ENCODE measurements around the gene FARSB. TPM values are rescaled to one million over a fixed set of nuclear protein-coding genes. Genes with fewer than 3 reads are reported as not detected.

Gene FARSB
- total RNA-seq, 4 donors from 2014 or later: 12.9 to 16.0 (median 13.8) TPM

DNA sequence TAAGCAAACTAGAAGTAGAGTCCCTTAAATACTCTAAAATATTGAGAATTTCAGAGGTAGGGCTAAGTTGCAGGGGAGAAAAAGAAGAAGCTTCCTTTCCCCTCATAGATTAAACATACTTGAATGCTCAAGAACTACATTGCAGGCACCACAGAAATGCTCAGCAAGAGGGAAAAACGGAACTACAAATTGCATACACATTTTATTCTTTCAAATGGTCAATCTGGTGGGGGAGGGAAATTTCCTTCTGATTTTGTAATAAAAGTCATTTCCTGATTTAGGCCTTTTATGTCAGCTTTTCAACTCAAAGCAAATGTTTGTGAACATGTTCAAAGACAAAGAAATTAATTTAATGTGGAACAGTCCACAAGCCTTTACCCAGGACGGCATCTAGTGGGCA lies 33.0 kb downstream of the FARSB start:
- H3K36me3 ChIP-seq: peaks cover 0 to 39% of the 10 kb centered on the region in 2 donors
- WGBS, 2 donors: 89 to 91% methylated on average over 2 of the region's 2 CpGs
- H3K9me3 ChIP-seq: no peaks in the 10 kb centered on the region
- H3K4me3 ChIP-seq (replicated peaks in 1 of 3): no peak overlapping the region
- intact Hi-C loops (cut with DNase I): no loop called here
- H3K27me3 ChIP-seq: no peaks in the 10 kb centered on the region
- no peaks in the 10 kb centered on the region for H3K4me1 ChIP-seq
- DNase-seq: no peak
- H3K27ac ChIP-seq: no peak overlapping the region
- TF ChIP-seq POLR2A (IDR thresholded peaks at IDR 0.05): no peak
- TF ChIP-seq, protein P1, sequence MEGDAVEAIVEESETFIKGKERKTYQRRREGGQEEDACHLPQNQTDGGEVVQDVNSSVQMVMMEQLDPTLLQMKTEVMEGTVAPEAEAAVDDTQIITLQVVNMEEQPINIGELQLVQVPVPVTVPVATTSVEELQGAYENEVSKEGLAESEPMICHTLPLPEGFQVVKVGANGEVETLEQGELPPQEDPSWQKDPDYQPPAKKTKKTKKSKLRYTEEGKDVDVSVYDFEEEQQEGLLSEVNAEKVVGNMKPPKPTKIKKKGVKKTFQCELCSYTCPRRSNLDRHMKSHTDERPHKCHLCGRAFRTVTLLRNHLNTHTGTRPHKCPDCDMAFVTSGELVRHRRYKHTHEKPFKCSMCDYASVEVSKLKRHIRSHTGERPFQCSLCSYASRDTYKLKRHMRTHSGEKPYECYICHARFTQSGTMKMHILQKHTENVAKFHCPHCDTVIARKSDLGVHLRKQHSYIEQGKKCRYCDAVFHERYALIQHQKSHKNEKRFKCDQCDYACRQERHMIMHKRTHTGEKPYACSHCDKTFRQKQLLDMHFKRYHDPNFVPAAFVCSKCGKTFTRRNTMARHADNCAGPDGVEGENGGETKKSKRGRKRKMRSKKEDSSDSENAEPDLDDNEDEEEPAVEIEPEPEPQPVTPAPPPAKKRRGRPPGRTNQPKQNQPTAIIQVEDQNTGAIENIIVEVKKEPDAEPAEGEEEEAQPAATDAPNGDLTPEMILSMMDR (IDR thresholded peaks at IDR 0.05): no peak

DNA sequence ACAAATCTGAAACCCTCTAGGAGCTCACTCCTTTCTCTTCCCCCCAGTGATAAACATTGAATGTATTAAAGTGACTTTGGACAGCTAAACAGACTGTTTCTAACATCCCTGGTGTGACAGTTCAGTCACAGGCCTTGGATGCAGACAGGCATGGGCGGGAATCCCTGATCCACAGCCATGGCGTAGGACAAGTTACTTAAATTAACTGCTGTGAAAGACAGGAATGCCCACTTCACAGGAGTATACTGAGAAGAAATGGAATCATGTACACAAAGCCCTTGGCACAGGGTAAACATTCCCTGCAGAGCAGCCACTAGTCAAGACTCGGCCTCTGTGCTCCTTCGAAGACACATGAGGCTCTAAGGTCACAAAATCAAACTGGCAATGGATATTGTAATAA lies 34.0 kb downstream of the FARSB start:
- 94 to 96% methylated on average over 4 of the region's 4 CpGs for whole genome bisulfite sequencing, 2 donors
- Histone ChIP-seq H3K4me1 (no peaks in the 10 kb centered on the region), H3K27me3 (no peaks in the 10 kb centered on the region), H3K36me3 (peaks cover 0 to 32% of the 10 kb centered on the region in 2 donors), H3K27ac (no peak overlapping the region), H3K9me3 (no peaks in the 10 kb centered on the region), H3K4me3 (replicated peaks in 1 of 3) (no peak overlapping the region)
- no peak for TF ChIP-seq POLR2A (IDR thresholded peaks at IDR 0.05)
- TF ChIP-seq, protein P1 (IDR thresholded peaks at IDR 0.05): no peak
- DNase-seq: no peak
- intact Hi-C loops (cut with DNase I): no loop called here

DNA sequence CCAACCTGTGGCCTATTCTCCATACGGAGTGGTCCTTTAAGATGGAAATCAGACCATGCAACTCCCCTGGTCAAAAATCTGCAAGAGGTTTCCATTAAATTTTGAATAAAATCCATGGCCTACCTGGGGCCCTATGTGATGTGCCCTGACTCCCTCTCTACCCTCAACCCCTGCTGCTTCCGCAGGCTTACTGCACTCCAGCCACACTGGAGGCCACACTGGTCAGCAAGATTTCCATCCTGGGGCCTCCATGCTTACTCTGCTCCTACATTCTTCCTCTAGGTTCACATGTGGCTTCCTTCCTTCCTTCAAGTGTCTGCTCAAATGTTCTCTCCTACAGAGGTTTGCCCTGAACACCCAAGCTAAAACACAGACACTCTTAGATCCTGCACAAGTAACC lies 40.6 kb downstream of the FARSB start:
- Histone ChIP-seq H3K4me1 (no peaks in the 10 kb centered on the region), H3K9me3 (no peaks in the 10 kb centered on the region), H3K27me3 (no peaks in the 10 kb centered on the region), H3K4me3 (replicated peaks in 1 of 3) (no peak overlapping the region), H3K36me3 (peaks cover 0 to 13% of the 10 kb centered on the region in 2 donors), H3K27ac (no peak overlapping the region)
- TF ChIP-seq, protein P1 (IDR thresholded peaks at IDR 0.05): no peak
- no peak for TF ChIP-seq POLR2A (IDR thresholded peaks at IDR 0.05)
- intact Hi-C loops (cut with DNase I): no loop called here
- WGBS, 2 donors: 92 to 100% methylated on average over 2 of the region's 2 CpGs
- DNase-seq: no peak

DNA sequence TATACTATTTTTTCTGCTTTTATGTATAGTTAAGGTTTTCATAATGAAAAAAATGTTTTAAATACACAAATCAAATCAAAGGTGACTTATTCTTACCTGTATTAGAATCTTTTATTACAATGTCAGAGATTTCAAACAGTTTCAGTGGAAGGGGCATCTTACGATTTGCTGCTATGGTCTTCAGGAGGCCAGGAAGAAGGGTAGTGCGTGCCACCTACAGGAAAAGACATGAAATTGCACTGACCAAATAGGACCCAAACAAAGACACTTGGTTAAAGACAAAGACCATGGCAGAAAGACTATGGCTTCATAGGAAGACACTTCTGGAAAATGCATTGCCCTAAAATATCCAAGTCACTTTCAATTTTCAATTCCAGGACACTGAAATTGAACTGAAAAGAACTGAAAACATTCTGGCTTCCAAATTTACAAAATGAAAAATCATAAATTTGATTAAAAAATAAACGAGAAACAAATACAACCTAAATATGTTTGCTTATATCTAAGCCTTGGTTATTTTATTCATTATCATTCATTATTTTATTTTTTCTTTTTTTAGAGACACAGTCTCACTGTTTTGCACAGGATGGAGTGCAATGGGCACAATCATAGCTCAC lies 42.1 kb downstream of the FARSB start:
- H3K27me3 ChIP-seq: no peaks in the 10 kb centered on the region
- TF ChIP-seq POLR2A (IDR thresholded peaks at IDR 0.05): no peak
- TF ChIP-seq, protein P1 (IDR thresholded peaks at IDR 0.05): peak; percentile 42 to 86 (median 78)
- H3K4me3 ChIP-seq (replicated peaks in 1 of 3): no peak overlapping the region
- peaks cover 0 to 9% of the 10 kb centered on the region in 2 donors for H3K36me3 ChIP-seq
- intact Hi-C loops (cut with DNase I): loop anchor here (5.0 kb wide), 1 partner anchor 297 kb away; no protein-coding TSS in a partner anchor
- H3K27ac ChIP-seq: no peak overlapping the region
- no peaks in the 10 kb centered on the region for H3K9me3 ChIP-seq
- H3K4me1 ChIP-seq: no peaks in the 10 kb centered on the region
- peak; percentile 11 to 16 for DNase-seq
- 53% methylated on average over 3 of the region's 3 CpGs for WGBS, 2 donors

DNA sequence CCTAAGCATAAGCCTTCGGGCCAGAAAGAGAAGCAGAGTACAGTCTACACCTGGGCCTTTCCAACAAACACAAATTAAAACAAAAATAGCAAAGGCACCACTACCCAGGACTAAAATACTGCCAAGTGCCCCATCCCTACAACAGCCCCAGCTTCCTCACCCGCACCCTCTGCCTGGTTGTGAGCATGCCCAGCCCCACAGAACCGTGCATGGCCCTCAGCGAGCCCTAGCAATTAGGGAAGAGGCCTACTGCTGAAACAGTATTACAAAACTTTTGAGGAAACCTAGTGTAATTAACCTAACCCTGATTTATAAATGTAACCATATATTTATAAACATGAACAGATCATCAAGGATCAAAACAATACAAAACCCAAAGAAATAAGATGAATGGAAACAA lies 44.2 kb downstream of the FARSB start:
- no peak for TF ChIP-seq POLR2A (IDR thresholded peaks at IDR 0.05)
- TF ChIP-seq, protein P1 (IDR thresholded peaks at IDR 0.05): no peak
- peaks cover 0 to 9% of the 10 kb centered on the region in 2 donors for H3K36me3 ChIP-seq
- H3K27me3 ChIP-seq: no peaks in the 10 kb centered on the region
- DNase-seq: no peak
- intact Hi-C loops (cut with DNase I): loop anchor here (5.0 kb wide), 1 partner anchor 294 kb away; no protein-coding TSS in a partner anchor
- no peak overlapping the region for H3K27ac ChIP-seq
- no peak overlapping the region for H3K4me3 ChIP-seq (replicated peaks in 1 of 3)
- H3K9me3 ChIP-seq: no peaks in the 10 kb centered on the region
- 90 to 94% methylated on average over 4 of the region's 4 CpGs for WGBS, 2 donors
- no peaks in the 10 kb centered on the region for H3K4me1 ChIP-seq

Data from thyroid gland (tissue), 4 donors.